Heart right ventricle (tissue), 16 donors: Measurements from ENCODE around the gene SPATA16. TPM values are rescaled to one million over a fixed set of nuclear protein-coding genes. Genes with fewer than 3 reads are reported as not detected.

Experiments
- ATAC-seq, 8 donors: fragments of 200-7000 bp; cut with Tn5 transposase; one replicate each; pipeline ENCODE4 v1.9.1; 2020; ENCODE audit warnings: mild to moderate bottlenecking in 8 of 8, moderate library complexity in 8 of 8, moderate number of reproducible peaks in 1 of 8
- DNase-seq, 2 donors: peaks; one replicate each; pipeline ENCODE4 v3.0.0-alpha.2; 2020
- H3K27ac ChIP-seq, 10 donors: fragments of 200-600 bp; sonication (generic) in 2 of 10; one replicate each; pipeline versions ENCODE4 v1.5.0 to v1.8.0; 2020 to 2022; ENCODE audit warnings: mild to moderate bottlenecking in 3 of 10
- H3K27me3 ChIP-seq, 7 donors: fragments of 200-600 bp; one replicate each; pipeline ENCODE4 v1.8.0; 2021 to 2022; ENCODE audit warnings: mild to moderate bottlenecking in 2 of 7
- H3K36me3 ChIP-seq, 9 donors: fragments of 200-600 bp; sonication (generic) in 1 of 9; one replicate each; pipeline versions ENCODE4 v1.5.0 to v1.8.0; 2020 to 2022; ENCODE audit warnings: mild to moderate bottlenecking in 2 of 9
- H3K4me1 ChIP-seq, 9 donors: fragments of 200-600 bp; sonication (generic) in 1 of 9; one replicate each; pipeline versions ENCODE4 v1.5.0 to v1.8.0; 2020 to 2022; ENCODE audit warnings: mild to moderate bottlenecking in 4 of 9
- H3K4me3 ChIP-seq, 10 donors: fragments of 200-600 bp; sonication (generic) in 2 of 10; one replicate each; pipeline versions ENCODE4 v1.5.0 to v1.8.0; 2020 to 2022; ENCODE audit warnings: mild to moderate bottlenecking in 7 of 10, moderate library complexity in 2 of 10
- H3K9me3 ChIP-seq, 11 donors: fragments of 200-600 bp in 10 of 11; sonication (generic) in 2 of 11; one replicate each; pipeline versions ENCODE4 v1.5.0 to v1.8.0; 2013 to 2022; ENCODE audit warnings: mild to moderate bottlenecking in 2 of 11, control low read depth in 1 of 11, moderate library complexity in 1 of 11
- WGBS, 2 donors: extraction: QIAGEN DNeasy Blood & Tissue Kit; methylation state at CpG; one replicate each; pipeline ENCODE4 v1.1.7; 2013; ENCODE audit warnings: inconsistent platforms in 1 of 2; 5-methylcytosine and 5-hydroxymethylcytosine counted together
- intact Hi-C, 10 donors: fragments of 100-400 bp; cut with DNase I; formaldehyde crosslinking; loops; one replicate each; pipeline versions ENCODE4 v1.11.1 to v1.14.2; 2022
- polyA plus RNA-seq, 2 donors: library from polyadenylated mRNA; stranded (reverse); fragments of 200-250 nt; gene quantifications; one replicate each; pipeline ENCODE4 v1.2.3, GENCODE V29; 2013
- total RNA-seq, 10 donors: library from RNA; stranded (reverse); fragmentation: NEBNext Ultra II Directional in 3 of 10; extraction: Animal tissue kit (Norgen Biotek cat#: 25700) in 3 of 10; gene quantifications; one replicate each; pipeline versions ENCODE4 v1.2.1 to v1.2.4, GENCODE V29; 2021 to 2023
- TF ChIP-seq, protein P1 (sequence below), 9 donors: fragments of 200-600 bp; sonication (generic) in 2 of 9; IDR thresholded peaks; one replicate each; pipeline versions ENCODE4 v1.5.0 to v1.8.0; 2021 to 2022; ENCODE audit warnings: antibody characterized with exemption in 9 of 9, mild to moderate bottlenecking in 5 of 9, moderate library complexity in 1 of 9
- donor health status: Arrhythmogenic right ventricular cardiomyopathy.
- donor health status: ischemic (EF 13 %, LVEDD 7.1; RV severe dilation, severe dysfunction).
- donor health status: healthy with polysubstance abuse.
- donor health status: DM: no; HTN: yes; CAD: no.
- donor health status: DM: no; HTN: no; CAD: no.
- donor health status: ischemic (EF 25% LVEDD 6.9; RV normal size, moderate dysfunction).
- donor health status: ischemic (EF 25% LVEDD 5.7; RV mildly dilated, moderate dysfunction).
- donor health status: healthy.
- donor health status: DM: yes; HTN: yes; CAD: no.
- donor health status: Ischemic cardiomyopathy.
- donor health status: ischemic (EF 35%, LVEDD 5.7; RV mildly dilated, moderate dysfunction).
- donor health status: nonischemic (EF 11% LVEDD 7.7; RV severe dilation, severe dysfunction).
- donor health status: DM: yes; HTN: yes; CAD: no.
- donor health status: PGD.
- donor health status: ischemic (EF 29% LVEDD 5.4; RV normal size, mild dysfunction).
- donor health status: nonischemic (EF 23%, LVEDD 6.1; RV moderate dilation, normal function).

SPATA16 gene
- total and polyA plus RNA-seq, 12 donors: not detected

DNA sequence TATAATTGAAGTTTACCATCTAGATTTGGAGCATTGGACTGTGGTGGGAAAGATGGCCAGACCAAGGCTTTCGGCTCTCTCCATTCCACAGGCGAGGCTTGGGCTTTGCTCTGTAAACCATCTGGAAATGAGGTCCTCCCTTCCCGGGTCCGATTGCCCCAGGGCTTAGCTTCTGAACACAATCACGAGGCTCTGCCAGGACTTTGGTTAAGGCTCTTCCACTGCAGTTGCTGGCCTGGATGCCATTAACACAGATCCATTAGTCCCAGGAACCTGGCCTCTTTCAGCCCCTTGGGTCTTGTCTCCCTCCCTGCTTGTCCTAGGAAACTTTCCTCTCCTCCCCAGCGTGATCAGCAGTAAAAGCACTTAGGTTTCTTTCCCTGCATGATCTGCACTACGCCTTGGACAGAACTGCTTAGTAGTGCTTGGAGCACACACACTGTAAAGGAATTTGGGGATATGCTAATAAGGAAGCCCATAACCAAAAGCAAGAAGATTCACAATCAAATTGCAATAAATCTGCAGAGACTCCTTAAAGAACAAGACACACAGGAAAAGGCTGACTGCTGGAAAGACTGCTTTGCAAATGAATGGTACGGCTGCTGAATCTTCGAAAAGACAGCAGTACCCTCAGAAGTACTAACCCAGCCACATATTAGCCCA lies 236.2 kb downstream of the SPATA16 start:
- intact Hi-C loops: no loop called here
- Histone ChIP-seq H3K4me1 (no peaks in the 10 kb centered on the region), H3K4me3 (no peak overlapping the region), H3K9me3 (peaks cover 0 to 3% (median 0%) of the 10 kb centered on the region in 11 donors), H3K27me3 (no peaks in the 10 kb centered on the region), H3K36me3 (no peaks in the 10 kb centered on the region), H3K27ac (no peak overlapping the region)
- 73 to 76% methylated on average over 9 of the region's 9 CpGs for WGBS, 2 donors
- TF ChIP-seq, protein P1, sequence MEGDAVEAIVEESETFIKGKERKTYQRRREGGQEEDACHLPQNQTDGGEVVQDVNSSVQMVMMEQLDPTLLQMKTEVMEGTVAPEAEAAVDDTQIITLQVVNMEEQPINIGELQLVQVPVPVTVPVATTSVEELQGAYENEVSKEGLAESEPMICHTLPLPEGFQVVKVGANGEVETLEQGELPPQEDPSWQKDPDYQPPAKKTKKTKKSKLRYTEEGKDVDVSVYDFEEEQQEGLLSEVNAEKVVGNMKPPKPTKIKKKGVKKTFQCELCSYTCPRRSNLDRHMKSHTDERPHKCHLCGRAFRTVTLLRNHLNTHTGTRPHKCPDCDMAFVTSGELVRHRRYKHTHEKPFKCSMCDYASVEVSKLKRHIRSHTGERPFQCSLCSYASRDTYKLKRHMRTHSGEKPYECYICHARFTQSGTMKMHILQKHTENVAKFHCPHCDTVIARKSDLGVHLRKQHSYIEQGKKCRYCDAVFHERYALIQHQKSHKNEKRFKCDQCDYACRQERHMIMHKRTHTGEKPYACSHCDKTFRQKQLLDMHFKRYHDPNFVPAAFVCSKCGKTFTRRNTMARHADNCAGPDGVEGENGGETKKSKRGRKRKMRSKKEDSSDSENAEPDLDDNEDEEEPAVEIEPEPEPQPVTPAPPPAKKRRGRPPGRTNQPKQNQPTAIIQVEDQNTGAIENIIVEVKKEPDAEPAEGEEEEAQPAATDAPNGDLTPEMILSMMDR (IDR thresholded peaks at IDR 0.05): no peak
- ATAC-seq (no peak), DNase-seq (no peak)

DNA sequence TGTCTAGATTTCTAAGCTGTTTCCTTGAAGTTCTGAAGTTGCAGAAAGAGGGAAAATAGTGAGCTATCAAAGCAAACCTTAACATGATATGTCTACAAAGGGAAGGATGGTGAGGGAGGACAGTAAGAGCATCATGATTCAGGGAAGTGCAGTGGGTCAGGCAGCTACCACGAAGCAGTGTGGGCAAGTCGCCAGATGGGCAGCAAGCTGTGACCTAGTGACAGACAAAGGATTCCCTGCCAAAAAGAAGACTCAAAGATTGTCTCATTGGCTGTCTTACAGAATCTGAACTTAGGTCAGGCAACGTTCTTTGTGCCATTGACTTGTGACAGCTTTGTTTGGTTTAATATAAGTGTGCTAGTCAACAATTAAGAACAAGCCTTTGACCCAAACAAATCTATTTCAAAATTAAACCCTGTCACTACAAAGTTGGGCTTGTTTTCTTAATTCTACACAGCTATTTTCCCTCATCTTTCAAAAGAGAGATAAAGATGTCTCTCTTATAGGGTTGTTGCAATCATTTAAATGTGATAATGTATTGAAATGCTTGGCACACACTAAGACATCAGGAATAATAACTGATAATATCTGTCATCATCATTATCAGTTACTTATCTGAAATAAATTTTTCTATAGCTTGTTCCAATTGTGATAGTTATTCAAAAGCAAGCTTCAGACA lies 237.3 kb downstream of the SPATA16 start:
- DNase-seq: no peak
- TF ChIP-seq, protein P1 (IDR thresholded peaks at IDR 0.05): no peak
- Histone ChIP-seq H3K27ac (no peak overlapping the region), H3K9me3 (peaks cover 0 to 13% (median 0%) of the 10 kb centered on the region in 11 donors), H3K27me3 (no peaks in the 10 kb centered on the region), H3K4me1 (no peaks in the 10 kb centered on the region), H3K4me3 (no peak overlapping the region), H3K36me3 (no peaks in the 10 kb centered on the region)
- ATAC-seq: no peak
- intact Hi-C loops: no loop called here
- WGBS, 2 donors: 33 to 39% methylated on average over 3 of the region's 3 CpGs

DNA sequence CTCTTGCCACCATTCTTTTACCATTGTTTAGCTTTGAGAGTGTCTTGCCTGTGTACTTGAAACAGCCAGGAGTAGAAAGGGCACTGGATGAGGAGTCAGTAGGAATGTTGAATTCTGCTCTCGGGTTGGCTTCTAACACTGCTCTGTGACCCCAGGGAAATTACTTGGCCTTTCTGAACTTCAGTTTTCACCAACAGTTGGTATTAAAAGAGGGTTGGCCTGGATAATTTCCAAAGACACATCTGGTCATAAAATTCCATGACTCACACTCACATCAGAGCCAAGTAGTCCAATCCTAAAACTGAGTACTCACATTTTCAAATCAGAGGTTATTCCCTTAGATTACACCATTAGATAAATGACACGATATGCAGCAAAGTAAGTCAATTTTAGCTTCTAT lies 248.9 kb downstream of the SPATA16 start:
- DNase-seq (no peak), ATAC-seq (peak in 1 of 8 donors; percentile 69)
- no peaks in the 10 kb centered on the region for H3K36me3 ChIP-seq
- peaks cover 0 to 10% (median 0%) of the 10 kb centered on the region in 11 donors for H3K9me3 ChIP-seq
- WGBS, 2 donors: 37 to 42% methylated on average over 2 of the region's 2 CpGs
- no peak overlapping the region for H3K27ac ChIP-seq
- H3K27me3 ChIP-seq: no peaks in the 10 kb centered on the region
- H3K4me1 ChIP-seq: peaks cover 0 to 3% (median 0%) of the 10 kb centered on the region in 9 donors
- H3K4me3 ChIP-seq: no peak overlapping the region
- intact Hi-C loops: no loop called here
- TF ChIP-seq, protein P1 (IDR thresholded peaks at IDR 0.05): no peak

DNA sequence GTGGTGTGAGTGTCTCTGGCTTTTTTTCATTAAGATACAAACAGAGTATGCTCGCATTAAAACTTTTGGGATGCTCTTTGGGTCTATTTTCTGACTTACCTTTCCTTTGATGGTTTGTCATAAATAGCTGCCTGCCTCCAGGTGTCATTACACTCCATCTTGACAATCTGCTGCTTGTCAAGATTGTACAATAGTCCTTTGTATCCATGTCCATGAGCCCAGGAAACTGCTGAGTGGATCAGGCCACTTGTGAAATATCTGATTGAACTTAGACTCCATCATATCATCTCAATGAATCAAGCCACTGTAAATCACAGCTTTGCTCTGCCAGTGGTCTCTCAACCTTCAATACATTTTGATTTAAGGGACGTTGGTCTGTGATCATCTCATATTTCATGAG lies 255.3 kb downstream of the SPATA16 start:
- Histone ChIP-seq H3K4me1 (peaks cover 0 to 11% (median 0%) of the 10 kb centered on the region in 9 donors), H3K4me3 (no peak overlapping the region), H3K9me3 (peaks cover 0 to 10% (median 0%) of the 10 kb centered on the region in 11 donors), H3K27ac (no peak overlapping the region), H3K36me3 (no peaks in the 10 kb centered on the region), H3K27me3 (no peaks in the 10 kb centered on the region)
- intact Hi-C loops: no loop called here
- TF ChIP-seq, protein P1 (IDR thresholded peaks at IDR 0.05): no peak
- ATAC-seq: no peak
- no peak for DNase-seq
- 78 to 90% methylated on average over 2 of the region's 2 CpGs for WGBS, 2 donors
